Activated T-helper 1 cell treated with anti-CD3 and anti-CD28 coated beads, Interleukin-12 subunit alpha, Interleukin-12 subunit beta, Interleukin-2, Interleukin-4 antibody, amounts not matched to agents 30 ng/mL and 10 ng/mL and 1 ng/mL, durations not matched to agents 14 hours and 24 hours and 36 hours (primary cell): ENCODE data around the gene ZC3H12D. TPM values are rescaled to one million over a fixed set of nuclear protein-coding genes. Genes with fewer than 3 reads are reported as not detected.

Experiments used
- DNase-seq: peaks from one replicate; pipeline ENCODE4 v3.0.0; 2021; ENCODE audit warnings: low spot score
- H3K27ac Mint-ChIP-seq: one replicate; pipeline ENCODE4 v1.8.0; 2021; ENCODE audit warnings: mild to moderate bottlenecking, mixed read lengths
- H3K27me3 Mint-ChIP-seq: one replicate; pipeline ENCODE4 v1.8.0; 2022; ENCODE audit warnings: mild to moderate bottlenecking, moderate library complexity, mixed read lengths; ENCODE audit not compliant: insufficient read depth
- H3K36me3 Mint-ChIP-seq: one replicate; pipeline ENCODE4 v1.8.0; 2021; ENCODE audit warnings: low read depth, mixed read lengths
- H3K4me1 Mint-ChIP-seq: one replicate; pipeline ENCODE4 v1.8.0; 2021; ENCODE audit warnings: low read depth, mixed read lengths
- H3K4me3 Mint-ChIP-seq: one replicate; pipeline ENCODE4 v1.8.0; 2021; ENCODE audit warnings: mild to moderate bottlenecking, moderate library complexity, mixed read lengths
- H3K9me3 Mint-ChIP-seq: one replicate; pipeline ENCODE4 v1.8.0; 2021; ENCODE audit warnings: mixed read lengths
- intact Hi-C: fragments of 100-400 bp; cut with micrococcal nuclease; formaldehyde crosslinking; loops from one replicate; pipeline ENCODE4 v1.15.1; 2024
- total RNA-seq: library from RNA; stranded (reverse); gene quantifications from 2 replicates; pipeline ENCODE4 v1.2.3, GENCODE V29; 2022

The ZC3H12D gene
- 94.7 and 96.7 TPM in 2 replicates for total RNA-seq

DNA sequence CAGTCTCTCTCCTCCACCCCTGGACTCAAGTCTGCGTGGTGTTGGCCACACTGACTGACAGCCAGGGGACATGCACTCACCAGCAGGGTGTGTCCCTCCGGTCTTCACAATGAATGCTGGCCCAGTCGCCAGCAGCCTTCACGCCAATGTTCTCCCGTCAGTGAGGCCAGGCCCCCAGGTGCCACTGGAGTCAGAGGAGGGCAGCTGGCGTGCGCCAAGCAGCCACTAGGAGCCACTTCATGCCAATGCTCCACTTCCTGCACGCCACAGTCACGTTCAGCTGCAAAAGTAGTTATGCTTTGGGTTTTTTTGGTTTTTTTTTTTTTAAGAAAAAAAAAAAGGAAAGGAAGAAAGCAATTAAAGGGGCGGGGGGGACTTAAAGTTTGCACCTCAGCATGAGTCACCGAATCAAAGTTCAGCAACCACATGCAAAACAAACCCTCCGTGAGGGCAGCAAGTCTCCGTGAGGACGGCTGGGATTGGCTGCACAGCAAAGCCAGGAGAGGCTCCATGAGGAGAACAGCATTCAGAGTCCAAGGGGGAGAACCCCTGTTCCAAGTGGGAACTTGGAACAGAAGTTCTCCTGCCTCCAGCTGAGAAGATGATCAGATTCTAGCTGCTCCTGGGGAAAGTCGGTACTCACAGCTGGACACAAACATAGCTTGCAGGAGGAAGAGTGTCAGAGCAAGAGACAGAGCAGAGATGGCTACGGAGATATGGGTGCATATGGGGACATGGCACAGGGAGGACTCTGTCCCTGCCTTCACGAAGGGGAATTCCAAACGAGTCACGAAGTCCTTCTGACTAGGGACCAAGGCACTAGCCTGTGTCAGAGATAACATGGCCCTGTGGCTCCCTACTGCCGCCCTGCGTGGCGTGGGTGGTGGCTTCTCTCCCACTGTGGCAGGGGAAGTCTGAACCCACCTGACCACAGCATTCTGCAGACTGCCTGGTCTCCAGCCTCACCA lies at the start of gene ZC3H12D:
Gene ZC3H12D, minus strand, starts transcription at position 282 of the 968 bp plus-strand sequence. CDS start 10,471 bp downstream, outside the sequence.
- Mint-ChIP-seq H3K4me1 (peaks cover 74% of the 10 kb centered on the region), H3K36me3 (peaks cover 32% of the 10 kb centered on the region), H3K27ac (peak within 1 kb of the TSS; percentile 99), H3K9me3 (no peaks in the 10 kb centered on the region), H3K4me3 (peak within 1 kb of the TSS; percentile 92), H3K27me3 (no peaks in the 10 kb centered on the region)
- DNase-seq, result peak; percentile 76
- intact Hi-C loops, result loop anchor here (1.0 to 2.0 kb wide), 7 partner anchors 10 to 453 kb away; no protein-coding TSS in a partner anchor

DNA sequence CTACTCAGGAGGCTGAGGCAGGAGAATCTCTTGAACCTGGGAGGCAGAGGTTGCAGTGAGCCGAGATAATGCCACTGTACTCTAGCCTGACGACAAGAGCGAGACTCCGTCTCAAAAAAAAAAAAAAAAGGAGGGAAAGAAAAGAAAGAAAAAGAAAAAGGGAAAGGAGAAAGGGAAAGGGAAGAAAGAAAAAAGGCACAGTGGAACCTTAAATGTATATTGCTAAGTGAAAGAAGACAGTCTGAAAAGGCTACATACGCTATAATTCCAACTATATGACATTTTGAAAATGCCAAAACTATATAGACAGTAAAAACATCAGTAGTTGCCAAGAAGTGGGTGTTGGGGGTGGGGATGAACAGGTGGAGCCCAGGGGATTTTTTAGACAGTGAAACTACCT lies 44.8 kb upstream of the ZC3H12D start:
- H3K27ac Mint-ChIP-seq, result no peak overlapping the region
- intact Hi-C loops, result no loop called here
- peaks cover 5% of the 10 kb centered on the region for H3K4me1 Mint-ChIP-seq

DNA sequence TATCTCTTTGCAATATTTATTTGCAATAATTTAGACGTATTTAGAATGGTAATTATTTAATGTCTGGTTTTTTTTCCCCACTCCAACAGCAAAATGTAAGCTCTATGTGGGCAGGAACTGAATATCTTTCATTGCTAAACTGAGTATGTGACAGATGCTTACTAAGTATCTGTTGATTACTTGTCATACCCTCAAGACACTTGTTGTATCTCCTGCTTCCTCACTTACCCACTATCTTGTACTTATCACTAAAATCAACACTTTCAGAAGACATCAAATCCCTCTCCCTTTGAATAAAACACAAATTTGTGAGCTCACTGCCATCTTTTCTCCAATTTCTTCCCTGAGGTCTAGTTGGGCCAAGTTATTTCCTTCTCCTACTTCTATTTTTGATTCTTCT lies 30.7 kb upstream of the ZC3H12D start:
- no peaks in the 10 kb centered on the region for H3K27me3 Mint-ChIP-seq
- intact Hi-C loops, result loop anchor here (5.0 kb wide), 1 partner anchor 568 kb away; no protein-coding TSS in a partner anchor
- no peak for DNase-seq
- no peak overlapping the region for H3K4me3 Mint-ChIP-seq
- peak overlapping the region; percentile 61 for H3K27ac Mint-ChIP-seq
- H3K4me1 Mint-ChIP-seq, result peaks cover 45% of the 10 kb centered on the region
- H3K9me3 Mint-ChIP-seq, result peaks cover 8% of the 10 kb centered on the region
- peaks cover 29% of the 10 kb centered on the region for H3K36me3 Mint-ChIP-seq

More for the DNA sequence above, 44.8 kb upstream of the ZC3H12D start:
- Mint-ChIP-seq H3K4me3 (no peak overlapping the region), H3K27me3 (no peaks in the 10 kb centered on the region), H3K9me3 (no peaks in the 10 kb centered on the region), H3K36me3 (peaks cover 39% of the 10 kb centered on the region)
- DNase-seq, result no peak

DNA sequence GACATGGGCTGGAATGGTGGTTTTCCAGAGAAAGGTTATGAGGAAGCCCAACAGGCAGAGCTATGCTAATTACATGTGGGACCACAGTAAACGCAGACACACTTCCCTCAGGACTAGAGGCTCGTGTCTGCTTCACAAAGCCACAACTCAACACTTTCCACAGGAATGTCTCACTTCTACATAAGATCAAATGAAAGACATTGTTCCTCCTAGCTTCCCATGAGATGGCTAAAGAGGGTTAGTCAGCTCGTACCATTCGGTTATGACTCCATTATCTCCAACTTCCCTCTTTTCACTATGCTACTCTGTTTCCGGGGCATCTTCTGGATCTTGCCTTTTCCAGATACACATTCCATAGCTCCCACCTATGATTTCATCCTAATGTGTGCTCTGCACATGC lies 29.1 kb upstream of the ZC3H12D start:
- peaks cover 47% of the 10 kb centered on the region for H3K4me1 Mint-ChIP-seq
- H3K4me3 Mint-ChIP-seq, result no peak overlapping the region
- peaks cover 33% of the 10 kb centered on the region for H3K36me3 Mint-ChIP-seq
- DNase-seq, result no peak
- intact Hi-C loops, result no loop called here
- H3K27me3 Mint-ChIP-seq, result no peaks in the 10 kb centered on the region
- H3K27ac Mint-ChIP-seq, result no peak overlapping the region
- peaks cover 8% of the 10 kb centered on the region for H3K9me3 Mint-ChIP-seq

DNA sequence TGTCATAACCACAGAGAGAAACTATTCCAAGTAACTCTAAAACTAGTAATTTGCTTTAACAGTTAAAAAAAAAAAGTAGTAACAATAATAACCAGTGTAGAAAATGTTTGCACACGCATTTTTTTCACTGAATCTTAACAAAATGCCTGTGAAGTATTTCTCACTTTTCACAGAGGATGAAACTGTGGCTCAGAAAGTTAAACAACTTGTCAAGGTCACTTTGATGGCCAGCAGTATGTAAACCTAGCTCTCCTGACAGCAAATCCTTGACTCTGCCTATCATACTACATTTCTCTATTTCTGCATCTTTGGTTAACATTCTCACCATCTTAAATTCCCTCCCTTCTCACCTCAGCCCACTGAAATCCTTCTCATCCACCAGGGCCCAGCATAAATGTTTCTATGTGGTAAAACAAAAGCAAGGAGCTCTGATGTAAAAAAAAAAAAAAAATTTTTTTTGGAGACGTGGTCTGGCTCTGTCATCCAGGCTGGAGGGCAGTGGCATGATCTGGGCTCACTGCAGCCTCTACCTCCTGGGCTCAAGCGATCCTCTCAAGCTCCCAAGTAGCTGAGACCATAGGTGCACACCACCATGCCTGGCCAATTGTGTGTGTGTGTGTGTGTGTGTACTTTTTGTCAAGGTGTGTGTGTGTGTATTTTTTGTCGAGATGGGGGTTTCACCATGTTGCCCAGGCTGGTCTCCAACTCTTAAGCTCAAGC lies 26.1 kb upstream of the ZC3H12D start:
- DNase-seq, result no peak
- peaks cover 28% of the 10 kb centered on the region for H3K36me3 Mint-ChIP-seq
- H3K9me3 Mint-ChIP-seq, result peaks cover 8% of the 10 kb centered on the region
- H3K4me1 Mint-ChIP-seq, result peaks cover 42% of the 10 kb centered on the region
- no peak overlapping the region for H3K4me3 Mint-ChIP-seq
- no peaks in the 10 kb centered on the region for H3K27me3 Mint-ChIP-seq
- intact Hi-C loops, result no loop called here
- peak overlapping the region; percentile 61 for H3K27ac Mint-ChIP-seq

DNA sequence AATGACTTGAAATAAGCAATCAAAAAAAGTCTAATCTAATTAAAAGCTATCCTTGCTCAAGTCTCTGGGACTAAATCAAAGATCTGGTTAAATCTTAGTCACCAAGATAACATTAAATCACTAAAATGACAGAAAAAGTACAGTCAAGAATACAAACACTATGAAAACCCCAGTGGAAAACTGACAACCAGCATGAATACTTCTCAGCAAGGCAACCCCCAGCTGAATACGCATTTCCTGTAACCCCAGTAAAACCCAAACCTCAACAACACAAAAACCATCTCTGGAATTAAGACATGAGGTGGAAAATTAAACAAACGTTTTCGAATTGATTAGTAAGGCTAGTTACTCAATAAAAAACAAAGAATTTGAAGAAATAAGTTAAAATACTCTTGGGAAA lies 23.7 kb upstream of the ZC3H12D start:
- Mint-ChIP-seq H3K27me3 (no peaks in the 10 kb centered on the region), H3K9me3 (no peaks in the 10 kb centered on the region), H3K4me3 (peak overlapping the region; percentile 13), H3K27ac (peak overlapping the region; percentile 81), H3K4me1 (peaks cover 53% of the 10 kb centered on the region), H3K36me3 (peaks cover 31% of the 10 kb centered on the region)
- peak; percentile 39 for DNase-seq
- intact Hi-C loops, result loop anchor here (1.0 to 2.0 kb wide), 6 partner anchors 8 to 476 kb away; partner anchors contain the start of gene ZC3H12D

DNA sequence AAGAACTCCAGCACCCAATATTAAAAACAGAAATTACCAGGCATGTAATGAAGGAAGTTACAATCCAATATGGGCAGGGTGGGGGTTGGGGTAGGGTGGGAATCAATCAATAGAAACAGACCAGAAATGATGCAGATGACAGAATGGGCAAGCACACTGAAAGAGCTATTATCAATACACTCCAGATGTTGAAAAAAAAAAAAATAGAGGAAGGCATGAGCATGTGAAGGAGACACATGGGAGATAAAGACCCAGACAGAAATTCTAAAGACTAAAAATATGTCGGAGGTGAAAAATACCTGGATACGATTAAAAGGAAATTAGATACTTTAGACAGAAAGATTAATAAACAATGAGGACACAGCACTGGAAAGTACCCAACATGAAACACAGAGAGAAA lies 19.1 kb upstream of the ZC3H12D start:
- no peaks in the 10 kb centered on the region for H3K27me3 Mint-ChIP-seq
- H3K9me3 Mint-ChIP-seq, result no peaks in the 10 kb centered on the region
- DNase-seq, result no peak
- H3K4me3 Mint-ChIP-seq, result no peak overlapping the region
- peaks cover 26% of the 10 kb centered on the region for H3K36me3 Mint-ChIP-seq
- peaks cover 64% of the 10 kb centered on the region for H3K4me1 Mint-ChIP-seq
- H3K27ac Mint-ChIP-seq, result peak overlapping the region; percentile 62
- intact Hi-C loops, result no loop called here

DNA sequence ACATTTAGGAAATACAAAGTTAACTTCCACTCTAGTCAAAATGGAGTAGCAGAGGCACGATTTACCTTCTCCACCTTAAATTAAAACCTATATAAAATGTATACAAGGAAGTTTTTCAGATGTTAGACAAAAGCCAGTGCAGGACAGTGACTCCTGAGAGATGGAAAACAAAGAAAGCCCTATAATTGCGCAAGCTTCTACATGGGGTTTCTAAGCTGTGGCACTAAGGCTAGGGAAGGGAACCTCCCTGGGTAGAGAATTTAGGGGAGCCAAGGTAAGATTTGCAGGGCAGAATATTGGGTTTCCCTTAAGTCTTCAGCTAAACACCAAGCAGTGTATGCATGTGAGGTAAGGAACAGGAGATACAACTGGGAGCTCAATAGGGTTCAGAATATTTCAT lies 18.5 kb upstream of the ZC3H12D start:
- Mint-ChIP-seq H3K27ac (no peak overlapping the region), H3K4me1 (peaks cover 62% of the 10 kb centered on the region), H3K27me3 (no peaks in the 10 kb centered on the region), H3K9me3 (no peaks in the 10 kb centered on the region), H3K4me3 (no peak overlapping the region), H3K36me3 (peaks cover 26% of the 10 kb centered on the region)
- no peak for DNase-seq
- intact Hi-C loops, result no loop called here

DNA sequence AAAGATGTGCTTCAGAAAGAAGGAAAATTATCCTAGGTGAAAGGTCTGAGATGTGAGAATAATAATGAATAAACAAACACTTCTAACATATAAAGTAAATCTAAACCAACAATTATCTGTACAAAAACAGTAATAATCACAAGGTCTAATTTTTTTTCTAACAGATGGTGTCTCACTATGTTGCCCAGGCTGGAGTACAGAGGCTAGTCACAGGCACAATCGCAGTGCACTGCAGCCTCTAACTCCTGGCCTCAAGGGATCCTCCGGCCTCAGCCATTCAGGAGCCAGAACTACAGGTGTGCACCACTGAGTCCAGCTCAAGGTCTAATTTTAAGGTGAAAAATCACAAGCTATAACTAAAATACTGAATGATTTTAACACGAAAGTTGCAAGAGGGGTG lies 17.0 kb upstream of the ZC3H12D start:
- H3K27ac Mint-ChIP-seq, result no peak overlapping the region
- peaks cover 29% of the 10 kb centered on the region for H3K36me3 Mint-ChIP-seq
- intact Hi-C loops, result no loop called here
- peaks cover 67% of the 10 kb centered on the region for H3K4me1 Mint-ChIP-seq
- H3K9me3 Mint-ChIP-seq, result peaks cover 1% of the 10 kb centered on the region
- no peak for DNase-seq
- no peaks in the 10 kb centered on the region for H3K27me3 Mint-ChIP-seq
- H3K4me3 Mint-ChIP-seq, result no peak overlapping the region

DNA sequence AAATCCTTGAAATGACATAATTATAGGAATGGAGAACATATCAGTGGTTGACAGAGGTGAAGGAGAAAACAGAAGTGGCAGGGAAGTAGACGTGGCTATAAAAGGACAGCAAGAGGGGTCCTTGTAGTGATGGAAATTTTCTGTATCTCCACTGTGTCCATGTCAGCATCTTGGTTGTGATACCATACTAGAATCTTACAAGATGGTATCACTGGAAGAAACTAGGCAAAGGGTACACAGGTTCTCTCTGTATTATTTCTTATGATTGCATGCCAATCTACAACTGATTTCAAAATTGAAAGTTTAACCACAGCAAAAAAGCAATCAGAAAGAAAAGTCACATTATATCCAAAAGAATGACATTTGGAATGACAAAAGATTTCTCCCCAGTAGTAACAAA lies 16.4 kb upstream of the ZC3H12D start:
- H3K27me3 Mint-ChIP-seq, result no peaks in the 10 kb centered on the region
- intact Hi-C loops, result no loop called here
- peaks cover 31% of the 10 kb centered on the region for H3K36me3 Mint-ChIP-seq
- peak overlapping the region; percentile 56 for H3K27ac Mint-ChIP-seq
- no peak overlapping the region for H3K4me3 Mint-ChIP-seq
- peaks cover 3% of the 10 kb centered on the region for H3K9me3 Mint-ChIP-seq
- peaks cover 72% of the 10 kb centered on the region for H3K4me1 Mint-ChIP-seq
- no peak for DNase-seq

DNA sequence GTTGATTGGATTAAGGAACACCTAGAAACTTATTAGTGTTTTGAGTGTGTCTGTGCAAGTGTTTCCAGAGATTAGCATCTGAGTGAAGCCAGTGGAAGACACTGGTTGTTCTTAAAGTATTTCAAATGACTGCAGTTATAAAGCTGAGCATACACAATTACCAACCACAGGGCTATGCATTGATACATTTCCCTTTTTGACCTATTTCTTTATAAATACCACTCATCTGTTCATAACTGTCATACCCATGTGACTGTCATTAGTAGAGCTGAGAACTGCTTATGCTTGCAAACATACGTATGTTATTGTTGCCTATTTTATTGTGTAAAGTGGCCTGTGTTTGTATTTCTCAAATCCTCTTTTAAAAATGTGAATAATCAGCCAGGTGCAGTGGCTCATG lies 15.3 kb upstream of the ZC3H12D start:
- Mint-ChIP-seq H3K4me1 (peaks cover 74% of the 10 kb centered on the region), H3K4me3 (no peak overlapping the region), H3K27ac (peak overlapping the region; percentile 4), H3K27me3 (no peaks in the 10 kb centered on the region), H3K9me3 (peaks cover 3% of the 10 kb centered on the region), H3K36me3 (peaks cover 22% of the 10 kb centered on the region)
- intact Hi-C loops, result no loop called here
- no peak for DNase-seq

DNA sequence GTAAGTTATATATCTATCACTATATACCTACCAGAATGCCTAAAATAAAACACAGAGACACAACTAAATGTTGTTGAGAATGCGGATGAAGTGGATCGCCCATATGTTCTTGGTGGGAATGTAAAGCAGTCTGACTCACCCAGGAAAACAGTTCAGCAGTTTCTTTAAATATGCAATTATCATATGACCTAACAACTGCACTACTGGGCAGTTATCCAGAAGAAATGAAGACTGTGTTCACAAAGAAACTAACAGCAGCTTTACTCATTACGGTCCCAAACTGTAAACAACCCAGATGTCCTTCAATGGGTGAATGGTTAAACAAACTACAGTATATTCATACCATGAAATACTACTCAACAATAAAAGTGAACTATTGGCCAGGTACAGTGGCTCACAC lies 14.3 kb upstream of the ZC3H12D start:
- Mint-ChIP-seq H3K4me1 (peaks cover 78% of the 10 kb centered on the region), H3K36me3 (peaks cover 17% of the 10 kb centered on the region), H3K4me3 (no peak overlapping the region), H3K27me3 (no peaks in the 10 kb centered on the region), H3K27ac (peak overlapping the region; percentile 83), H3K9me3 (peaks cover 3% of the 10 kb centered on the region)
- intact Hi-C loops, result loop anchor here (5.0 kb wide), 2 partner anchors 287 to 357 kb away; no protein-coding TSS in a partner anchor
- DNase-seq, result no peak

DNA sequence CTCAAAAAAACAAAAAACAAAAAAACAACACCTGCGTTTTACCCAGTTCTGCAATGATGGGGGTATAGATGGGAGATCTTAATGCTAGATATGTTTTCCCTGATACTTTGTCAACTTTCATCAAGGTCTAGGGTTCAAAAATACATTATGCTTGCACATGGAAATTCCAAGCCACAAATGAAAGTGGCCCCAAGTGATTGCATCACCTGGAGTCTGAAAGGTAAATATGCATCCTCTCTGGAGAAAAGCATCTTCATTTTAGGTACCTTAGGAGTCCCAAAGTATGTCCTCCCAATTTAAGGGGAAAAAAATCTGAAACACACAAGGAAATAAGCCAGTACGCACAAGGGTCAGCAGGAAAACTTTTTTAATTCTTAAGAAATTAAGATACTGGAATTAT lies 12.6 kb upstream of the ZC3H12D start:
- intact Hi-C loops, result loop anchor here (5.0 kb wide), 2 partner anchors 285 to 355 kb away; no protein-coding TSS in a partner anchor
- H3K27me3 Mint-ChIP-seq, result no peaks in the 10 kb centered on the region
- H3K4me1 Mint-ChIP-seq, result peaks cover 82% of the 10 kb centered on the region
- peaks cover 14% of the 10 kb centered on the region for H3K36me3 Mint-ChIP-seq
- H3K27ac Mint-ChIP-seq, result peak overlapping the region; percentile 99
- H3K9me3 Mint-ChIP-seq, result peaks cover 3% of the 10 kb centered on the region
- H3K4me3 Mint-ChIP-seq, result peak overlapping the region; percentile 67
- no peak for DNase-seq
